Mucosa of gallbladder (tissue), 1 donor: ENCODE data around the gene LSM12. TPM values are rescaled to one million over a fixed set of nuclear protein-coding genes. Genes with fewer than 3 reads are reported as not detected.
"Not testable (repeated sequence)": the region's sequence is repeated elsewhere in the genome, so short reads cannot be mapped to it uniquely, and the experiment has no call there.

ENCODE experiments used
- DNase-seq: peaks from one replicate; pipeline ENCODE4 v3.0.0-alpha.2; 2020; ENCODE audit warnings: low spot score
- total RNA-seq: library from RNA; stranded (reverse); gene quantifications from one replicate; pipeline ENCODE4 v1.2.1, GENCODE V29; 2021
- donor health status: DM: no; HTN: no; CAD: no.

The LSM12 gene
- total RNA-seq, 1 donor from 2014 or later = 47.3 TPM

DNA sequence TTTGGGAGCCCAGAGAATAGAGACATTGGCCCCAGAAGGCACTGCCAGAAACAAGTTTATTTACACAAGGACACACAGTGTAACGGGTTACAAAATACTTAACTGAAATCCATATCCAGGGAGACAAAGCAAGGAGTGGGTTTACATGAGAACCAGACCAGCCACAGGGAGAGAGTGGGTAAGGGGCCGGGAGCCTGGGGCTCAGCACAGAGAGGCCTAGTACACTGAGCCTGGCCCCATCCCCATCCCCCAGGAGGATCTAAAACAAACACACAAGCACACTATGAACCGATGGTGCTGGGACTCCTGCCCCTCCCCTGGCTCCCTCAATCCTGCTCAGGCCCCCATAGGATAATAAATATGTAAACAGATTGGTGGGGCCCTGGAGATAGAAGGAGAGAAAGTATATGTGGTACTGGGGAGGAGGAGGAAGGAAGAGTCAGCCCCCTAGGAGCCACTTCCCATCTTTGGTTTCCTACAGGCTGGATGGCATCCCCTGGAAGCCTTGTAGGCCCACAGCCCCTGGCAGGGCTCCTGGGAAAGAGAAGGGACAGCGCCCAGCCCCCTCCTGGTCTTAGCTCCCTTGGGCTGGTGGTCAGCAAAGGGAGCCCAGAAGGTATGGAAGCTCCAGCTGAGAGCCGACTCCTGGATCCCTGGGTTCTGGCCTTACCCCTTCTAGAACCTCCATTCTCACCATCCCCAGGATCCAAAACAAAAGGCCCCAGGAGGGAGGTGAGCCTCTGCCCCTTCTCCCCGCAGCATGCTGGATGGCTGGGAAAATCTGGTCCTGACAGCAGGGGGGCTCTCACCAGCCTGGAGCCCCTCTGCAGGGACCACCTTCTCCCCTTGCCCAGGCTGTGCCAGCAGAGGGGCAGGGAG lies 10.5 kb upstream of the LSM12 start:
- no peak for DNase-seq

DNA sequence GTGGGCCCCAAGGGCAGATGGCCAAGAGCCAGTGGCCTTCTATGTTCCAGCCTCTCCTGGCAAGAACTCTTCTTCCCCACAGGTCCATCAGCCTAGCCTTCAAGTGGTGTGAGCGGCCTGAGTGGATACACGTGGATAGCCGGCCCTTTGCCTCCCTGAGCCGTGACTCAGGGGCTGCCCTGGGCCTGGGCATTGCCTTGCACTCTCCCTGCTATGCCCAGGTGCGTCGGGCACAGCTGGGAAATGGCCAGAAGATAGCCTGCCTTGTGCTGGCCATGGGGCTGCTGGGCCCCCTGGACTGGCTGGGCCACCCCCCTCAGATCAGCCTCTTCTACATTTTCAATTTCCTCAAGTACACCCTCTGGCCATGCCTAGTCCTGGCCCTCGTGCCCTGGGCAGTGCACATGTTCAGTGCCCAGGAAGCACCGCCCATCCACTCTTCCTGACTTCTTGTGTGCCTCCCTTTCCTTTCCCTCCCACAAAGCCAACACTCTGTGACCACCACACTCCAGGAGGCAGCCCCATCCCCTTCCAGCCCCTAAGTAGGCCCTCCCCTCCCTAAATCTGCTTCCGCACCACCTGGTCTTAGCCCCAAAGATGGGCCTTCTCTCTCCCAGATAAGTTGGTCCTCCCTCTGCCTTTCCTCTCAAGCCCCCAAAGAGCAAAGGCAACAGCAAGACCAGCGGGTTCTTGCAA lies 9.3 kb upstream of the LSM12 start:
- DNase-seq = no peak

DNA sequence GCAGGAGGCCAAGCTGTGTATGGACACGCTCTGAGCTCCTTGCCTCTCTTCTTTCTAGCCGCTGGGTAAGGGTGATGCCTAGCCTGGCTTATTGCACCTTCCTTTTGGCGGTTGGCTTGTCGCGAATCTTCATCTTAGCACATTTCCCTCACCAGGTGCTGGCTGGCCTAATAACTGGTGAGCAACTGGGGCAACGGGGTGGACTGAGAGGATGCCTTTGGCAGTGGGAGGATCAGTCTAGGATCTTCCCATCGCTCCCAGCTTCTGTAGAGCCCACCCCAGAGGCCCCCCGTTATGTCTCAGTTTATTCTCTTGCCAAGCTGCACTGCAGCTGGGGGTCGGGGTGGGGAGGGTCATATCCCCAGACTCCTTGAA lies 8.4 kb upstream of the LSM12 start:
- DNase-seq = no peak

DNA sequence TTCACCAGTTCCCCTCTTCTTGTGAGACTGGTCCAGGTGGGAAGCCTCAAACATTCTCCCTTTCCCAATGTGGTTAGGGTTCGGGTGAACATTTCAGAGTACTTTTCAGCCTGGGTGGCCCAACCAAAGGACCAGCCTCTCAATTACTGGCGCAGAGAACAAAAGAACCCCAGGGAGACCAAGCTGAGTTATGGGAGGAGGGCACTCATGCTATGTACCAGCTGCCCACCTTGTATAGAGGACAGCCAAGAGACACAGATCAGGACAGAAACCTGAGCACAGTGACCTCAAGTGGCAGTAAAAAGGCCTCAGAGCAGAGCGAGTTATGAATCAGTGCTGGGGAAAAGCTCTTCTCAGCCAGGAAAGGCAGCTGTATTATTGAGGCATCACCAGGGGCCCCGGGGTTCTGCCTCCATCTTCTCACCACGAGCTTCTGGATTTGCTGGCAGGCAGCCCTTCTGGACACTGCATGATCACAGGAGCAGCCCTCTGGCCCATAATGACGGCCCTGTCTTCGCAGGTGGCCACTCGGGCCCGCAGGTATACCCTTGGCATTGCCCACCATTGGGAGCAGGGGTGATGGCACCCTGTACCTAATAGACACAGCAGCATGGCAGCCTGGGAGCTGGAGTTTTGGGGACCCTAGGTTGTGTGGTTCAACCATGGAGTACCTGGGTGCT lies 7.9 kb upstream of the LSM12 start:
- DNase-seq = no peak

DNA sequence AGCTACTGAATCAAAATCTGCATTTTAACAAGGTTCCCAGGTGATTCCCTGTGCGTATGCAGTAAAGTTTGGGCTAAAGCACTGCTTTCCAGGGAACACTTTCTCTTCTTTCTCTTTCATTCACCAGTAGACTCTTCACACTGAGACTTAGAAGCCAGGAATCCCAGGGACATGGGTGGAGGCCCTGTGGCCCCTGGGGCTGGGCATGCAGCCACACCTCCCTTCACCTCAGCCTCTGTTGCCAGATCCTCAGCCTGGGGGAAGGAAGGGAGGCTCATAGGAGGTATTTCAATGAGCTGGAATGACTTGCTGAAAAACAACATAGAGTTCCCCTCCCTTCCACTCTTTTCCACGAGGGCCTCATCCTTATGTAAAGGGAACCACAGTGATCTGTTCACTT lies 5.3 kb upstream of the LSM12 start:
- DNase-seq = no peak

DNA sequence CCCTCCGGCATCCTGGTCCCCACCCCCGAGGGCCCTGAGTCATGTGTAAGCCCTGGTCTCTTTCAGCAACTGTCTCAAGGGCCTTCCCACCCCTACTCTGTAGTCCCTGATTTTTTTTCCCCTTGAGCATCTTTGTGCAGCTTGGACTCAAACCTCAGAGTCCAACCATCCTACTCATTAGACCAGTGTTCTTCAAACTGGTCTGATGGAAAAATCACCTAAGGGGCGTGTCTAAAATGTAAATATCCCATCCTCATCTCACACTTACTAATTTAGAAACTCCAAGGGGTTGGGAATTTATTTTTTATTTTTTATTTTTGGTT lies 4.7 kb upstream of the LSM12 start:
- DNase-seq = no peak

DNA sequence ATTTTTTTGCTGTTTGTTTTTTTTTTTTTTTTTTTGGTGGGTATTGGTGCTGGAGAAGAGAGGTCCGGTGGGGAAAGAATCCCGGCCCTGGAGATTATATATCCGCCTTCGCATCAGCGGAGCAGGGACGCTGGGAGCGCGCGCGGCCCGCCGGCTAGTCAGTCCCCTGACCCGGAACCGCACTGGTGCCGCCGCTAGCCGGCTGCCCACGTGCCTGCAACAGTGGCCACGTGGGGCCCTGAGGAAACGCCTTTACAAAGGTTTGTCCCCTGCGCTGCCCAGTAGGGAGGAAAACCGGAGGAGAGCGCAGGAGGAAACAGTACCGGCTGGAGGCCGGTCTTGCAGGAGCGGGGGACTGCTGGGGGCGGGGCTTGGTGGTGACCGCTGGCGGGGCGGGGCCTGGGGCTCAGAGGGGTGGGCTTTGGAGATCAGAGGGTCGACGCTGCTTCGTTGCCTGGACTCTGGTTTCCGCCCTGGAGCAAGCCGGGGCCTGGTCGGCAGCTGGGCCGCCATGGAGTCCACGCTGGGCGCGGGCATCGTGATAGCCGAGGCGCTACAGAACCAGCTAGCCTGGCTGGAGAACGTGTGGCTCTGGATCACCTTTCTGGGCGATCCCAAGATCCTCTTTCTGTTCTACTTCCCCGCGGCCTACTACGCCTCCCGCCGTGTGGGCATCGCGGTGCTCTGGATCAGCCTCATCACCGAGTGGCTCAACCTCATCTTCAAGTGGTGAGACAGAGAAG lies 4.2 kb upstream of the LSM12 start, which contains the start of gene G6PC3:
TSS of gene G6PC3 (plus strand) at position 281 of the 743 bp plus-strand sequence. CDS start at position 512, 231 bp downstream.
- DNase-seq = peak; percentile 96

DNA sequence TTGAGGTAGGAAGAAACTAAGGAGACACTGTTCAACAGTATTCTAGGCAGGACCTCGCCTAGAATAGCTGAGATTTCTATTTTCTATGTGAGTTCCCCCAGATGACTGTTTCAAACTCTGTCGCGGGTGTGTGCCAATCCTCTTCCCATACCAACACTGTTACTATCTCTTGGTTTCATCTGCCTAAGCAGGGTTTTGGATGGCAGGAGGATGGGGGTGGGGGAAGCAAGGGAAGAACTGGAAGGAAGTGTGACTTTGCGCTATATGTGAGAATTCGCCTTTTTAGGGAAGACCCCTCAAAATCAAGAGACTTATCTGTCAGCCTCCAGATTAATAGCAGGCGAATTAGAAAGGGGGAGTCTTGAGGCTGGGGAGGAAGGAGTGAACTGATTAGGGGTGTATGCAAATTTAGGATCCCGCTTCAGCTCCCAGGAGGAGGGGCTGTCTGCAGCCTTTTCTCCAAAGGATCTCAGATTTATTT lies 3.5 kb upstream of the LSM12 start:
- no peak for DNase-seq

DNA sequence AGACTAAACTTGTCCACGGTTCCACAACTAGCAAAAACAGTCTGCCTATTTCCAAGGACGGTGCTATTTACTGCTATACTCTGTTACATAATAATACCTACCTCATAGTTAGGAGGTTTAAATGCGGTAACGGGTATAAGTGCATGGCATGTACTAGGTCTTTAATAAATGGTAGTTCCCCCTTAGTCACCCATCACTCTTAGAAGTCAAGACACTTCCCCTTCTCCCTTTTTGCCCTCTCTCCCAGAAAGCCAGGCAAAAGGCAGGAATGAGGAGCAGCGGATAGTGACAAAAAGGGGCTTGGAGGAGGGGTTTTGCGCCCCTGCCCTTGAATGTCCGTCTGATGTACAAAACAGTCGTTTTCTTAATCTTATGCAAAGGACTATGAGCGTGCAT lies 1.1 kb upstream of the LSM12 start:
- no peak for DNase-seq

DNA sequence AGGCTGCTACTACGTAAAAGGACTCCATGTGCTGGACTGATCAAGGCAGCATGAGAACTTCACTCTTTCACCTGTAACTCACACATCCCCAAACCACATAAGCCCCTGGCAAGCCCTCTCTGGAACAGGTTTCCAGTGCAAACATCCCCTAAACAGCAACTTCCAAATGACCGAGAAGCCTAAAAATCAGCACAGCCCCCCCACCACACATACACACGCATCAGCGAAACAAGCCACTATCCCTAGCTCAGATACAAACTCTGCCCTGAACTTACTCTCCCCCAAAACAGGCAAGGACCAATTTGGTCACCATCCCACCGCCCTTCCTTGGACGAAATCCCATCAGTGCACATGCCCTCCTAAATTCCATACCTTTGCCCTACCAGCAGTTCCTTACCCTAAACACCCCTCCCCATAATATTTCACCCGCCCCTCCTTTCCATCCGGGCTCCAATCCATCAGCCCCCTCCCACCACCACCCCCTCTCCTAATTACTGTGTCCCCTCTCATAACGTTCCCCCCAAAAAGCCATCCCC lies 735 bp downstream of the LSM12 start:
- DNase-seq = no peak

DNA sequence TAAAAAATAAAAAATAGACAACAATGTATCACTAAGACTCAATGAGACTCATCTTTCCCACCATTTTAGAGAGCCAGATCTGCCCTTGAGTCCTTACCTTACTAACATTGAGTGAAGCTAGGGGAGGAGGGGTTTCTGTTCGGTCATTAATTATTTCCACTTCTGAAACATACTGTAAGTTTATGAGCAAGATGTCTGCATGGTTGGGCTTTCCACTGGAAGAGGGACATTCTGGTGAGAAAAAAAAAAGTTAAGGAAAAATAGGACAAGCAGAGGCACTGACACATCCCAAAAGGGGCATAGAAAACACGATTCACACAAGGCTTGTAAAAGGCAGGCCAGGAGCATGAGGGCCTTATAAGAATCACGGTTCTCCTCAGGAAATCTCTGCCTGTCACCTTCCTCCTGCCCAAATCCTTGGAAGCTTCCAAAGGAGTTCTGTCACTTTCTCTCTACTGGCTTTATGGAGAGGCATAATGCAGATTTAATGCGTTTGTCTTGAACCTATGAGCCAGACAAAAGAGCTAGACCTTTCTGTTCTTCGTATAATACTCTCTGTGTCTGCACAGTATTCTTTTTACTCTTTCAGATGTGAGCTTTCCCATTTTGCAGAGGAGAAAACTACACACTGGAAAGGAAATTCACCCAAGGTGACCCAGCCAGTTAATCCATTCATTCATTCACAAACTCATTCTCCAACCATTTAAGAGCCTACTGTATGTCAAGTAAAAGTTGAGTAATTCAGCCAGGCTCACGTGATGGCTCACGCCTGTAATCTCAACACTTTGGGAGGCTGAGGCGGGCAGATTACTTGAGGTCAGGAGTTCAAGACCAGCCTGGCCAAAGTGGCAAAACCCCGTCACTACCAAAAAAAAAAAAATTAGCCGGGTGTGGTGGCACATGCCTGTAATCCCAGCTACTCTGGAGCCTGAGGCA lies 2.5 kb downstream of the LSM12 start:
- no peak for DNase-seq

DNA sequence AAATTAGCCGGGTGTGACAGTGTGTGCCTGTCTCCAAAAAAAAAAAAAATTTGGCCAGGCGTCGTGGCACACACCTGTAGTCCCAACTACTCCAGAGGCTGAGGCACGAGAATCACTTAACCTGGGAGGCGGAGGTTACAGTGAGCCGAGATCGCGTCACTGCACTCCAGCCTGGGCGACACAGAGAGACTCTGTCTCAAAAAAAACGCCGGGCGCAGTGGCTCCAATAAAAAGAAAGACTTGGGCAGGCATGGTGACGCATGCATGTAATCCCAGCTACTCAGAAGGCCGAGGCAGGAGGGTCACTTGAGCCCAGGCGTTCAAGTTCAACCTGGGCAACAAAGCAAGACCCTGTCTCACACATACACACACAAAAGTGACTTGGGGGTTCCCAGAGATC lies 3.6 kb downstream of the LSM12 start:
- DNase-seq = no peak

DNA sequence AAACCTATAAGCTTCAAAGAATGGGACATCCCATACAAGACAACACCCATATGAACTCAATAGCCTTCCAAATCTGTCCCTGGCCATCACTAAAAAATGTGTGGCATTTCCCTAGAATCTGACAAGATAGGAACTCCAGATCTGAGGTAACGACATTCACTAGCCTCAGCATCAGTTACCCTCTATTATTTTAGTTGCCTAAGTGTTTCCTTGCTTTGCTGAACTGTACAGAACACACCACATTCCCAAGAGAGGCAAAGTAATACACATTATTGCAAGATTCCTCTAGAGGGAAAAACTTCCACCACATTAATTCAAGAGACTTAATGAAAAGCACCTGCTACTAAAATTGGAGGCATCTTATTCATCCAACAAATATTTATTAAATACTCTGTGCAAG lies 5.0 kb downstream of the LSM12 start:
- DNase-seq = no peak

DNA sequence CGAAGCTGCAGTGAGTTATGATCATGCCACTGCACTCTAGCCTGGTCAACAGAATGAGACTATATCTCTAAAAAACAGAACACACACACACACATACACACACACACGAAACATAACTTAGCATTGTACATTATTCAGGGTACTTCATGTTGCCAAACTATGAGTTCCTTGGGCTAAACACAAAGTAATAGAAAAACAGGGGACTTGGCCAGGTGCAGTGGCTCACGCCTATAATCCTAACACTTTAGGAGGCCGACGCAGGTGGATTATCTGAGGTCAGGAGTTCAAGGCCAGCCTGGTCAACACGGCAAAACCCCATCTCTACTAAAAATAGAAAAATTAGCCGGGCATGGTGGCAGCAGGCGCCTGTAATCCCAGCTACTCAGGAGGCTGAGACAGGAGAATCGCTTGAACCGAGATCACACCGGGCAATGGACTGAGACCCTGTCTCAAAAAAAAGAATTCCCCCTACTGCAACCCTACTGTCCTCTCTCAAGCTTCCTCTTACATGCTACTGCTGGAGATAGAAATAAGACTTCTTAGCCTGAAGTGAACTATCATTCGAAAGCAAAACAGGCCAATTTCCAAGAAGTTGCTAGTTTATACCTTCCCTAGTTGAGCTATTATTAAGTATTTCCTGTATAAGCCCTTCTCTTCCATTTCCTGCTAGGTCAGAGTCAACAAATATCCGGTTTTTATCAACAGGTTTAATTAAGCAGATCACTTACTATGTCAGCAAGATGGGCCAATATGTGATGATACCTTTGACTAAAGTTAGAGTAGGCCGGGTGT lies 7.2 kb downstream of the LSM12 start:
- no peak for DNase-seq

DNA sequence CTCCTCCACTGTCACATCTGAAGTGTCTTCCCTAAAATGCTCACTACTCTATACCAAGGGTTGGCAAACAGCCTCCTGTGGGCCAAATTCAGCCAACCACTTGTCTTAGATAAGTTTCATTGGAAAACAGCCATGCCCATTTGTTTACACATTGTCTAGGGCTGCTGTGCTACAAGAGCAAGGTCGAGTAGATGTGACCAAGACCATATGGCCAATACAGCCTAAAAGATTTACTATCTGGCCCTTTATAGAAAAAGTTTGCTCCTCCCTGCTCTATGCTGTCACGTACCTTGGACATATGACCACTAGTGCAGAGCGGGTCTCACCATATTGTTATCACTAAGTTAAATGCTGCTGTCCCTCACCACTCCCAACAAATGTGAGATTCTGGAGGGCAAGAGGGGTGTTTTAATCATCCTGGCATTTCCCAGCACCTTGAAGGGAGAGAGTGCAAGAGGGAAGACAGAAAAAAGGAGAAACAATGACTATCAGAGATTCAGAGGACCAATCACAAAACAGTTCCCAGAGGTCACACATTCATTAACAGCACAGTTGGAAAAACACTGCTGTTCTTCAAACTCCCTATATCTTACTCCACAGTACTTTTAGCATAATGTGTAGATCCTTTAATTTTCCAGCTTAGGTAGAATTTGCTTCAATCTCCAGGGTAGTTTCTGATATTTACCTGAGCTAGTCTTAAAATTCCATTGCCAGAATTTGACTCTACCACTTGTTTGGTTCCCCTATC lies 13.2 kb downstream of the LSM12 start:
- no peak for DNase-seq

DNA sequence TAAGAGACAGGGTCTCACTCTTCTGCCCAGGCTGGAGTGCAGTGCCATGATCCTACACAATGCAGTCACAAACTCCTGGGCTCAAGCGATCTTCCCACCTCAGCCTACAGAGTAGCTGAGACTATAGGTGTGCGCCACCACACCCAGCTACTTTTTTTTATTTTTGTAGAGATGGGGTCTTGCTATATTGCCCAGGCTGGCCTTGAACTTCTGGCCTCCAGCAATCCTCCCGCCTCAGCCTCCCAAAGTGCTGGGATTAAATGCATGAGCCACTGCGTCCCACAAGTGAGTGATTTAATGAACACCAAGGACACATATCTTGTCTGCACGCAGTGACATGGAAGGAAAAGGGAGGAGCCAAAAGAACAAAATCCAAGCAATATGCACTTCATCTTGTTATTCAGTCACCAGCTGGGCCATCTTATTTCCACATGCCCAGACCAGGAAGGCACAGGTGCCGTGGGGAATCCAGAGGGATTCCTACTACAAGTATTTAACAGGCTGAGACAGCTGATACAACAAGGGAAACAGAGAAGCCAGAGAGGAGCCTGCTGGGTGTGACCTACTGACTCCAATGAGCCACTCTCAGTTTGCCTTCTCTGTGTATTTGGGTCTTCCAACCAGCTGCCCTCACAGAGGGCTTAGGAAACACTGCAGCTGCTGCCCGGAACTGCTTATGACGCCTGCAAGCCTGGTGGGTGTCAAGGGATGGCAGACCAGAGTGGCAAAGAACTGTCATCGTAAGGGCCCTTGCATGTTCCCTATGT lies 17.0 kb downstream of the LSM12 start:
- DNase-seq = no peak

DNA sequence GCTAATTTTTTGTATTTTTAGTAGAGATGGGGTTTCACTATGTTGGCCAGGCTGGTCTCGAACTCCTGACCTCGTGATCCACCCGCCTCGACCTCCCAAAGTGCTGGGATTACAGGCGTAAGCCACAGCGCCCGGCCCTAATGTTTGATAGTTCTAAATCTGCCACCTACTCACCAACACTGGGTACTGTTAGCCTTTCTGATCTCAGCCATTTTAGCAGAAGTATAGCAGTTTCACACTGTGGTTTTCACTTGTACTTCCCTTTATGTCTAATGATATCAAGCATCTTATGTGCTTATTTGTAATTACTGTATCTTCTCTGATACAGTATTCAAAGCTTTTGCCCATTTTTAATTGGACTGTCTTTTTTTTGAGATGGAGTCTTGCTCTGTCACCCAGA lies 19.6 kb downstream of the LSM12 start:
- DNase-seq = not testable (repeated sequence)

DNA sequence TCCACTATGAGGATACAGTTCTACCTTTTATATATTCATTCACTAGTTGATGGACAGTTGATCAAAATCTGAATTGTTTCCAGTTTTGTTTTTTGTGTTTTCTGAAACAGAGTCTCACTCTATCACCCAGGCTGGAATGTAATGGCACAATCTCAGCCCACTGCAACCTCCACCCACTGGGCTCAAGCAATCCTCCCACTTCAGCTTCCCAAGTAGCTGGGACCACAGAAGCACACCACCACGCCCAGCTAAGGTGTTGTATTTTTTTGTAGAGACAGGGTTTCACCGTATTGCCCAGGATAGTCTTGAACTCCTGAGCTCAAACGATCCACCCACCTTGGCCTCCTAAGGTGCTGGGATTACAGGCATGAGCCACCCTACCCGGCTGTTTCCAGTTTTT lies 21.0 kb downstream of the LSM12 start:
- no peak for DNase-seq
